ENCODE data around the gene EEIG2.
"Not testable (repeated sequence)": the region's sequence is repeated elsewhere in the genome, so short reads cannot be mapped to it uniquely, and the experiment has no call there.

Gene EEIG2

DNA sequence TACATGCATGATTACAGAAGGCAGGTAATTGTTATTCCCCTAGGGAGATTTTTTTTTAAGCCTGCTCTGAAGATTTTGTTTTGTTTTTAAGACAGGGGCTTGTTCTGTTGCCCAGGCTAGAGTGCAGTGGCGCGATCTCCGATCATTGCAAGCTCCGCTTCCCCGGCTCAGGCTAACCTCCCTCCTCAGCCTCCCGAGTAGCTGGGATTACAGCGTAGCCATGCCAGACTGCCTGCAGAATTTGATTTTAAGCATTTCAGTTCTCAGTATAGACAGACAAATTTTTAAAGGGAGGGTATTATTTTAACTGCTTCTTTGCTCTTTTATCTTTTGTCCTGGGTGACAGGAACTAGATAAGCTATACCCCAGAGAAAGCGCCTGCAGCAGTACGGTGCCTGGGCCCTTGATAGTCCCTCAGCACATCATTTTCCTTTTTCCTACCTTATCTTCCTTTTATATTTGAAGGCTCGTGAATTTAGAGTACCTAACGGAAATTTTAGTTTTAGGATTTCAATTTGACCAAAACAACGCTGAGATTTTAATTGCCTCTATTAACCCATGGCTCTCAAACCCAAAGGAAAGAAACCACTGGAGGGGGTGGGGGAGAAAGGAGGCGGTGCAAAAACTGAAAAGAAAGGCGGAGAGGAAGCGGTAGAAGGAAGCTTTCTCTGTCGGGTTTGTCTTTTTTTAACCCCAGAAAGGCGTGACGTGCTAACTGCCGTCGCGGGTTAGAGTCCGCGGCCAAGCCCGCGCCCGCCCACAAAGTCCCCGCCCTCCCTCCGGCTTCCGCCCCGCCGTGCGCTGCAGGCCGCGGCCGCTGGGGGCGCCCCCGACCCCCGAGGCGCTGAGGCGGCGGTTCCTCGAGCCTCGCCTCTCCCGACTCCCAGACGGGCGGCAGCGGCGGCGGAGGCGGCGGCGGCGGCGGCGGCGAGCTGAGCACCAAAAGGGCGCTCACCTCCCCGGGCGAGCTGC is at the start of gene EEIG2:
Gene EEIG2 (plus strand): TSS at position 886 of the 972 bp plus-strand sequence. CDS start 329 bp downstream, outside the sequence.
- Mint-ChIP-seq H3K4me1 (peaks cover 15% of the 10 kb centered on the region), H3K36me3 (no peaks in the 10 kb centered on the region), H3K27me3 (no peaks in the 10 kb centered on the region), H3K4me3 (peak within 1 kb of the TSS; percentile 93), H3K27ac (peak within 1 kb of the TSS; percentile 39), H3K9me3 (no peaks in the 10 kb centered on the region)
- DNase-seq (ENCODE audit: low spot score in 2 of 2): peak; percentile 94
- peak; percentile 78 for ATAC-seq (ENCODE audit: low read depth)

DNA sequence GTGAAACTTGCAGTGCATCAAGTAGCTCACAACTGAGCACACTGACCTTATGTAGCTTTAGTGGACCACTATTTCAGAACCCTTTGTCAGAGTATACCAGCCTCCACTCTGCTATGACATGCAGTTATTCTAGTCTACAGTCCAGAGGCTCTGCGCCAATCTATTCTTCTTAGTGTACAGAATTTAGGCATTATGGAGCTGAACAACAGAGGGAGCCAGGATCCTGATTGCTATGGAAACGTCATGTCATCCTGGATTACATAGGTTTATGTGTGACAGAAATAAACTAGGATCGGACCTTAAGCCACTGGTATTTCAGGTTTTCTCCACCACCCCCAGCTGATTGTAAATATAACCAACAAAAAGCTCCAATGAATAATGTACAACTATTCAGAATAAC is 48.1 kb upstream of the EEIG2 start:
- Mint-ChIP-seq H3K27ac (no peak overlapping the region), H3K36me3 (no peaks in the 10 kb centered on the region), H3K27me3 (no peaks in the 10 kb centered on the region), H3K4me1 (no peaks in the 10 kb centered on the region), H3K4me3 (no peak overlapping the region), H3K9me3 (no peaks in the 10 kb centered on the region)
- no peak for ATAC-seq (ENCODE audit: low read depth)
- no peak for DNase-seq (ENCODE audit: low spot score in 2 of 2)

DNA sequence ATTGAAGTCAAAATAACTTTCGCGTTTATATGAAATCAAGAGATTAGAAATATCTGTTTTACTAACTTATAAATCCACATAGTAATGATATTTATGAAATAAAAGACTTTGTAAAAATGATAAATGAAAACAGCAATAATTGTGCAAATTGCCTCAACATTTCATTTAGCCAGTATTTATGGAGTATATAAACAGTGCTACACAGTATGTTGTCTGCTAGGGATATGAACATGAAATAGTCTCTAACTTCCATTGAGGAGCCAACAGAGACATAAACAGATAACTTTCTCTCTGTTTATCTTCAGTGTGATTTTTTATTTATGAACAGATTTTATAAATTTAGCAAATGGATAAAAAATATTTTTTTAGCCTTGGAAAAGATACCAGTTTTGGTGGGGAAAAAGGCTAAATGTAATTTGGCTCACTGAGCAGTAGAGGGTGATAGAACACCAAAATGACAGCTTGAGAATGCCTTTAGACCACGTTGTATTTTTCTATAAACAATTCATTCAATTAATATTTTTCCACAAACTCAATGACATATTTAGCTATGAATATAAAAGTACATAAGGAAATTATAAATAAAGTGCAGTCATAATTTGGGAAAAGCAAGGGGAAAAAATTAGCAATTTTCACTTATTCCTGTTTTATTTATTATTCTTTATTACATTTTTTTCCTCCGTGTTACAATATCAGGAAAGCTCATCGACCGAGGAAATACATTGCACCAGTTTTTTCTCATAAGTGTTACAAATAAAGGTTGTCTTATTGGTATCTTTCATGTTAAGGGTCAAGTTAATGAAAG is 47.5 kb upstream of the EEIG2 start:
- peak in 1 of 2 donors; percentile 35 for DNase-seq (ENCODE audit: low spot score in 2 of 2)
- Mint-ChIP-seq H3K9me3 (no peaks in the 10 kb centered on the region), H3K27me3 (no peaks in the 10 kb centered on the region), H3K36me3 (no peaks in the 10 kb centered on the region), H3K4me3 (no peak overlapping the region), H3K27ac (no peak overlapping the region), H3K4me1 (no peaks in the 10 kb centered on the region)
- peak; percentile 65 for ATAC-seq (ENCODE audit: low read depth)

DNA sequence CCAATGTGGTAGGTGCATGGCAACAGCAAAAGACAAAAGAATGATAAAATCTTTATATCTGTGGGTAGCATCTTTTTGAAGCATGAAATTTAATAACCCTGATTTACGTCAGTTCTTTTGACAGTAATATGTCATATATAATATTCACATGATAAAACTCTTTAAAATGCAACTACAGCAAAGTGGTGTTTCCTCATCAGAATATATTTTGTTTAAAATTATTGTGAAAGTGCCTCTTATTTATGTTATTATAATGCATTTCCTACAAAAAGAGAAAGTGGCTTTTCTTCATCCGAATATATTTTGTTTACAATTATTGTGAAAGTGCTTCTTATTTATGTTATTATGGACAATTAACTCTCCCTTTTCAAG is 46.9 kb upstream of the EEIG2 start:
- H3K4me3 Mint-ChIP-seq: no peak overlapping the region
- no peak overlapping the region for H3K27ac Mint-ChIP-seq
- no peaks in the 10 kb centered on the region for H3K36me3 Mint-ChIP-seq
- H3K9me3 Mint-ChIP-seq: no peaks in the 10 kb centered on the region
- no peak for DNase-seq (ENCODE audit: low spot score in 2 of 2)
- no peaks in the 10 kb centered on the region for H3K27me3 Mint-ChIP-seq
- no peak for ATAC-seq (ENCODE audit: low read depth)
- no peaks in the 10 kb centered on the region for H3K4me1 Mint-ChIP-seq

DNA sequence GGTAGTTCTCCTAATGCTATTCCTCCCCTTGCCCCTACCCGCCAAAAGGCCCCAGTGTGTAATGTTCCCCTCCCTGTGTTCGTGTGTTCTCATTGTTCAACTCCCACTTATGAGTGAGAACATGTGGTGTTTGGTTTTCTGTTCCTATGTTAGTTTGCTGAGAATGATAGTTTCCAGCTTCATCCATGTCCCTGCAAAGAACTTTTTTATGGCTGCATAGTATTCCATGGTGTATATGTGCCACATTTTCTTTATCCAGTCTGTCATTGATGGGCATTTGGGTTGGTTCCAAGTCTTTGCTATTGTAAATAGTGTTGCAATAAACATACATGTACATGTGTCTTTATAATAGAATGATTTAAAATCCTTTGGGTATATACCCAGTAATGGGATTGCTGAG is 46.0 kb upstream of the EEIG2 start:
- not testable (repeated sequence) for ATAC-seq (ENCODE audit: low read depth); H3K27me3 Mint-ChIP-seq; H3K4me3 Mint-ChIP-seq

GRCh38 chr1:108517301-108517897 is 42.5 kb upstream of the EEIG2 start:
- H3K27me3 Mint-ChIP-seq; DNase-seq (ENCODE audit: low spot score in 2 of 2); H3K36me3 Mint-ChIP-seq; H3K27ac Mint-ChIP-seq; H3K4me1 Mint-ChIP-seq; ATAC-seq (ENCODE audit: low read depth); H3K9me3 Mint-ChIP-seq; H3K4me3 Mint-ChIP-seq: not testable (repeated sequence)

More for the DNA sequence above, 46.0 kb upstream of the EEIG2 start:
- H3K4me1 Mint-ChIP-seq; H3K9me3 Mint-ChIP-seq; DNase-seq (ENCODE audit: low spot score in 2 of 2); H3K27ac Mint-ChIP-seq; H3K36me3 Mint-ChIP-seq: not testable (repeated sequence)

- Mint-ChIP-seq H3K27ac (no peak overlapping the region), H3K36me3 (peaks cover 3% of the 10 kb centered on the region), H3K27me3 (peaks cover 4% of the 10 kb centered on the region), H3K4me1 (no peaks in the 10 kb centered on the region), H3K4me3 (no peak overlapping the region), H3K9me3 (peaks cover 3% of the 10 kb centered on the region)
- DNase-seq (ENCODE audit: low spot score in 2 of 2) (no peak), ATAC-seq (ENCODE audit: low read depth) (no peak)
Measured at GRCh38 chr1:108521990-108522393, 37.9 kb upstream of the EEIG2 start.

DNA sequence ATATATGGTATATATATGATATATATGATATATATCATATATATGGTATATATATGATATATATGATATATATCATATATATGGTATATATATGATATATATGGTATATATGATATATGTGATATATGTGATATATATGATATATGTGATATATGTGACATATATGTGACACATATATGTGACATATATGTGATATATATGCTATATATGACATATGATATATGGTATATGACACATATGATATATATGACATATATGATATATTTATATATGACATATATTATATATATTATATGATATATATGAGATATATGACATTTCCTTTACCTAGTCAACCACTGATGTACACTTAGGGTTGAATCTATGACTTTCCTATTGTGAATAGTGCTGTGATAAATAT is 36.1 kb upstream of the EEIG2 start:
- Mint-ChIP-seq H3K4me1 (no peaks in the 10 kb centered on the region), H3K27me3 (peaks cover 4% of the 10 kb centered on the region), H3K36me3 (peaks cover 3% of the 10 kb centered on the region), H3K4me3 (no peak overlapping the region), H3K9me3 (peaks cover 3% of the 10 kb centered on the region), H3K27ac (no peak overlapping the region)
- ATAC-seq (ENCODE audit: low read depth) (no peak), DNase-seq (ENCODE audit: low spot score in 2 of 2) (no peak)

DNA sequence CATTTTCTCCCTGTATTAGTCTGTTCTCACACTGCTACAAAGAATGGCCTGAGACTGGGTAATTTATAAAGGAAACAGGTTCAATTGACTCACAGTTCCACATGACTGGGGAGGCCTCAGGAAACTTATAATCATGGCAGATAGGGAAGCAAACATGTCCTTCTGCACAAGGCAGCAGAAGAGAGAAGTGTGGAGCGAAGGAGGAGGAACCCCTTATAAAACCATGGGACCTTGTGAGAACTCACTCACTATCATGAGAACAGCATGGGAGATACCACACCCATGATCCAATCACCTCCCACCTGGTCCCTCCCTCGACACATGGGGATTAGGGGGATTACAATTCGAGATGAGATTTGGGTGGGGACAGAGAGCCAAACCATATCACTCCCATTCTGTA is 35.2 kb upstream of the EEIG2 start:
- no peaks in the 10 kb centered on the region for H3K4me1 Mint-ChIP-seq
- H3K36me3 Mint-ChIP-seq: peaks cover 2% of the 10 kb centered on the region
- no peak for ATAC-seq (ENCODE audit: low read depth)

DNA sequence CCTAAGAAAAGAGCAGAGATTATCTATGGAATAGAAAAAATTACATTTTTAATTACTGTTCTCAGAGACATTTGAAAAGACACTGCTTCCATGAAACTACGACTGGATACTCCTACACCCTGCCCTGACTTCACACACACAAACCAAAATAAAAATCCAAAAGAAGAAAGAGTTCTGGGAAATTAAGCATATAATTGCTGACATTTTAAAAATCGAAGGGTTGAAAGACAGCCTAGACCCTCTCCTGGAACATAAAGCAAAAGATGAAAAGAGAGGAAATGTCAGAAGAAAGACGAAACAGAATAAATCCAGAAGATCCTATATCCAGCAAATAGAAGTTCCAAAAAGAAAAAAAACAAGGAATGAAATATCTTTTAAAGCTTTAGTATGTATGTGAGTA is 32.8 kb upstream of the EEIG2 start:
- DNase-seq (ENCODE audit: low spot score in 2 of 2) (no peak), ATAC-seq (ENCODE audit: low read depth) (no peak)
- H3K27me3 Mint-ChIP-seq: peaks cover 5% of the 10 kb centered on the region
- H3K9me3 Mint-ChIP-seq: peaks cover 3% of the 10 kb centered on the region
- H3K36me3 Mint-ChIP-seq: peaks cover 2% of the 10 kb centered on the region
- H3K4me1 Mint-ChIP-seq: no peaks in the 10 kb centered on the region
- no peak overlapping the region for H3K27ac Mint-ChIP-seq
- H3K4me3 Mint-ChIP-seq: no peak overlapping the region

More for the DNA sequence above, 35.2 kb upstream of the EEIG2 start:
- Mint-ChIP-seq H3K9me3 (peaks cover 3% of the 10 kb centered on the region), H3K4me3 (no peak overlapping the region), H3K27ac (no peak overlapping the region), H3K27me3 (peaks cover 3% of the 10 kb centered on the region)
- DNase-seq (ENCODE audit: low spot score in 2 of 2): no peak

DNA sequence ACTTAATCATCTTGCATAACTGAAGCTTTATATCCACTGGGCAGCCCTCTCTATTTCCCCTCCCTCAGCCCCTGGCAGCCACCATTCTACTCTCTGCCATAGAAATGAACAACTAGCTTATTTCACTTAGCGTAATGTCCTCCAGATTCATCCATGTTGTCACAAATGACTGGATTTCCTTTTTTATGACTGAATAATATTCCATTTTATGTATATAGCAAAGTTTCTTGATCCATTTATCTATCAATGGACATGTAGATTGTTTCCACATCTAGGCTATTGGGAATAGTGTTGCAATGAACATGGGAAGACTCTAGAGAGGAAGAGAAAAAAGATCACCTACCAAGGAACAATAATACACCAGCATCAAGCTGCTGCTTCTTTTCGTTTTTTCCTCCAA is 32.1 kb upstream of the EEIG2 start:
- Mint-ChIP-seq H3K27me3 (peaks cover 5% of the 10 kb centered on the region), H3K36me3 (peaks cover 2% of the 10 kb centered on the region), H3K27ac (no peak overlapping the region), H3K4me1 (no peaks in the 10 kb centered on the region), H3K4me3 (no peak overlapping the region), H3K9me3 (peaks cover 3% of the 10 kb centered on the region)
- ATAC-seq (ENCODE audit: low read depth): no peak
- no peak for DNase-seq (ENCODE audit: low spot score in 2 of 2)

GRCh38 chr1:108531444-108531843 is 28.5 kb upstream of the EEIG2 start:
- no peak for ATAC-seq (ENCODE audit: low read depth)
- Mint-ChIP-seq H3K4me3 (no peak overlapping the region), H3K27me3 (peaks cover 2% of the 10 kb centered on the region), H3K4me1 (peaks cover under 1% of the 10 kb centered on the region), H3K9me3 (no peaks in the 10 kb centered on the region), H3K36me3 (no peaks in the 10 kb centered on the region), H3K27ac (no peak overlapping the region)
- DNase-seq (ENCODE audit: low spot score in 2 of 2): no peak

DNA sequence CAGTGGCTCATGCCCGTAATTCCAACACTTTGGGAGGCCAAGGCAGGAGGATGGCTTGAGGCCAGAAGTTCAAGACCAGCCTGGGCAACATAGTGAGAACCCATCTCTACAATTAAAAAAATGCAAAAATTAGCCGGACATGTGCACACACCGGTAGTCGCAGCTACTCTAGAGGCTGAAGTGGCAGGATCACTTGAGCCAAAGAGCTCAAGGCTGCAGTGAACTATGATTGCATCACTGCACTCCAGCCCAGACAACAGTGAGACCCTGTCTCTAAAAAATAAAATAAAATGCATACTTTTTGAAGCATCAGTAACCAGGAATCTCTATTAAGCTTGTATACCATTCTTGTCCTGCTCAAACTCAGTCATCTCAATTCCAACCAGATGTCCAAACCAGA is 27.2 kb upstream of the EEIG2 start:
- no peak for ATAC-seq (ENCODE audit: low read depth)
- Mint-ChIP-seq H3K9me3 (no peaks in the 10 kb centered on the region), H3K27me3 (peaks cover 2% of the 10 kb centered on the region), H3K4me3 (no peak overlapping the region), H3K27ac (no peak overlapping the region), H3K36me3 (no peaks in the 10 kb centered on the region), H3K4me1 (peaks cover 8% of the 10 kb centered on the region)
- DNase-seq (ENCODE audit: low spot score in 2 of 2): no peak
